ENCODE data around the gene HSPE1. TPM values are rescaled to one million over a fixed set of nuclear protein-coding genes. Genes with fewer than 3 reads are reported as not detected.

HSPE1 gene
- polyA plus RNA-seq, 2 of the 4 experiments (the other 2 are of a cell fraction): 468 to 1,198 TPM

GRCh38 chr2:197515315-197515738 lies 15.1 kb downstream of the HSPE1 start:
- no peak for TF ChIP-seq RCOR1 (IDR thresholded peaks at IDR 0.05; ENCODE audit: low read depth, low read length)
- no peak for TF ChIP-seq CHD4 (IDR thresholded peaks at IDR 0.05; ENCODE audit: borderline replicate concordance)
- no peak for TF ChIP-seq ZSCAN20 (CRISPR knock-in tag; IDR thresholded peaks at IDR 0.05)
- TF ChIP-seq, protein P1, sequence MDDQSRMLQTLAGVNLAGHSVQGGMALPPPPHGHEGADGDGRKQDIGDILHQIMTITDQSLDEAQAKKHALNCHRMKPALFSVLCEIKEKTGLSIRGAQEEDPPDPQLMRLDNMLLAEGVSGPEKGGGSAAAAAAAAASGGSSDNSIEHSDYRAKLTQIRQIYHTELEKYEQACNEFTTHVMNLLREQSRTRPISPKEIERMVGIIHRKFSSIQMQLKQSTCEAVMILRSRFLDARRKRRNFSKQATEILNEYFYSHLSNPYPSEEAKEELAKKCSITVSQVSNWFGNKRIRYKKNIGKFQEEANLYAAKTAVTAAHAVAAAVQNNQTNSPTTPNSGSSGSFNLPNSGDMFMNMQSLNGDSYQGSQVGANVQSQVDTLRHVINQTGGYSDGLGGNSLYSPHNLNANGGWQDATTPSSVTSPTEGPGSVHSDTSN (IDR thresholded peaks at IDR 0.05): no peak
- no peak for TF ChIP-seq KDM1A (IDR thresholded peaks at IDR 0.05; ENCODE audit: low read depth)
- no peak for TF ChIP-seq SREBF2 (IDR thresholded peaks at IDR 0.05)
- no peak for TF ChIP-seq RARB (CRISPR knock-in tag; IDR thresholded peaks at IDR 0.05)
- no peak for TF ChIP-seq EHMT2 (IDR thresholded peaks at IDR 0.05; ENCODE audit: low read depth)
- TF ChIP-seq, protein P2, sequence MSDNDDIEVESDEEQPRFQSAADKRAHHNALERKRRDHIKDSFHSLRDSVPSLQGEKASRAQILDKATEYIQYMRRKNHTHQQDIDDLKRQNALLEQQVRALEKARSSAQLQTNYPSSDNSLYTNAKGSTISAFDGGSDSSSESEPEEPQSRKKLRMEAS (IDR thresholded peaks at IDR 0.05): no peak
- TF ChIP-seq ATOH8 (CRISPR knock-in tag; IDR thresholded peaks at IDR 0.05; ENCODE audit: low read depth): no peak
- TF ChIP-seq RAD21 (conservative IDR thresholded peaks at IDR 0.05 in 1 of 2, IDR thresholded peaks at IDR 0.05 in 1 of 2): no peak
- no peak for TF ChIP-seq HES2 (IDR thresholded peaks at IDR 0.05)
- TF ChIP-seq EP300 (IDR thresholded peaks at IDR 0.05): no peak
- TF ChIP-seq ZC3H11A (IDR thresholded peaks at IDR 0.05): no peak
- TF ChIP-seq EHF (CRISPR knock-in tag; IDR thresholded peaks at IDR 0.05): no peak
- no peak for TF ChIP-seq ZFP36 (IDR thresholded peaks at IDR 0.05; ENCODE audit: borderline replicate concordance, partially characterized antibody)
- no peak for TF ChIP-seq CBX2 (IDR thresholded peaks at IDR 0.05; ENCODE audit: borderline replicate concordance, low read depth)
- no peak for TF ChIP-seq TFCP2L1 (CRISPR knock-in tag; IDR thresholded peaks at IDR 0.05)
- ATAC-seq (no peak), FAIRE-seq (no peak), DNase-seq (ENCODE audit: low read depth in 1 of 2, low spot score in 1 of 2) (no peak)
- WGBS (ENCODE audit: missing lambda C conversion rate): 6% methylated on average over 16 of the region's 16 CpGs
- Histone ChIP-seq H3K9me3 (no peaks in the 10 kb centered on the region), H3K4me3 (peak overlapping the region; percentile 80), H3K4me1 (peaks cover 13% of the 10 kb centered on the region), H3K4me2 (peak overlapping the region; percentile 89), H3K27ac (peak overlapping the region; percentile 94 to 98)
- ChIA-PET POLR2A (interaction anchor here (0.6 to 3.0 kb wide), 6 partner anchors 8 to 1183 kb away, joined by 3 to 57 read pairs (median 4); partner anchors contain the start of genes COQ10B, HSPD1 and HSPE1), CTCF (no interaction called here)

DNA sequence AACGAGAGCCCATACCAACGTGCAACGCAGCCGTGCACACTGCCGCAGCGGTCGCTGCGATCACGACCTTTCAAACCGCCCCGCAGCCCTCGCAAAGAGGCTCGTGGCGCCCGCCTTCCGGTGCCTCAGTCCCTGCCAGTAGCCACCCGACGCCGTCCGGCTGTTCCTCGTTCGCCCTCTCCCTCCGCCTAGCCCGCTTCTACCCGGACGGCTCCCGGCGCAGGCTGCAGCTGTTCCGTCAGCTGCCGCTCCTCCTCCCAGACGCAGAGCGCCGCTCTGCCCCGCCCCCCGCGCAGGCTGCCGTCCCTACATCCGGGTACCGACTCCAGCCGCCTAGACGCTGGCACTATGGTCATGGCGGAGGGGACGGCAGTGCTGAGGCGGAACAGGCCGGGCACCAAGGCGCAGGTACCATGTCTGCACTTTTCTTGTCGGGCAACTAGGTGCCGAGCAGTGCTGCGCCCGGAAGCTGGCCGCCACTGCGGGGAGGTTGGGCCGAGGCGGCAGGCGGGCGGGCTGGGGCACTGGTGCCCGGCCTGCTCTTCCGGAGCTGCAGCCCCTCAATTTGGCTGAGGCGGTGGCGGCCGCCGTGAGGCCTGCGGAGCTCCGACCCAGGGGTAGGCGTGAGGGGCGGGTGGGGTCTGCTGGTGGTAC lies 15.7 kb downstream of the HSPE1 start, which contains the start of gene MOB4:
TSS of gene MOB4 (plus strand) at position 328 of the 654 bp plus-strand sequence. CDS start at position 349, 21 bp downstream.
- H3K9me3 ChIP-seq: no peaks in the 10 kb centered on the region
- ChIA-PET CTCF (interaction anchor here (1.0 to 1.3 kb wide), 2 partner anchors 33 to 84 kb away, joined by 3 read pairs; no protein-coding TSS in a partner anchor), POLR2A (interaction anchor here (0.6 to 3.0 kb wide), 15 partner anchors 8 to 1183 kb away, joined by 3 to 57 read pairs (median 4); partner anchors contain the start of genes COQ10B, HSPD1, HSPE1 and SF3B1)
- peak within 1 kb of the TSS; percentile 89 for H3K4me2 ChIP-seq
- WGBS (ENCODE audit: missing lambda C conversion rate): 1% methylated on average over 10 of the region's 66 CpGs
- no peak for FAIRE-seq
- peaks cover 13% of the 10 kb centered on the region for H3K4me1 ChIP-seq
- peak; percentile 73 to 96 for DNase-seq (ENCODE audit: low read depth in 1 of 2, low spot score in 1 of 2)
- peak within 1 kb of the TSS; percentile 80 for H3K4me3 ChIP-seq
- ATAC-seq: peak; percentile 97 to 98
- peak within 1 kb of the TSS; percentile 94 to 98 for H3K27ac ChIP-seq
- TF ChIP-seq CEBPB (IDR thresholded peaks at IDR 0.05) (no peak), CBX8 (IDR thresholded peaks at IDR 0.05) (no peak), CHD2 (IDR thresholded peaks at IDR 0.05; ENCODE audit: low read length, partially characterized antibody) (no peak), MYC (IDR thresholded peaks at IDR 0.05; ENCODE audit: borderline replicate concordance, low read length) (no peak), ATOH8 (CRISPR knock-in tag; IDR thresholded peaks at IDR 0.05; ENCODE audit: low read depth) (no peak), POLR2A (IDR thresholded peaks at IDR 0.05; ENCODE audit: low read length) (peak; percentile 87), FOSL2 (IDR thresholded peaks at IDR 0.05) (no peak), FOSL2 (CRISPR knock-in tag; IDR thresholded peaks at IDR 0.05) (0 out of 2 replicates have a peak, but pooled peaks have one; percentile 7), HOXB13 (CRISPR knock-in tag; IDR thresholded peaks at IDR 0.05; ENCODE audit: low read depth) (no peak), CBX2 (IDR thresholded peaks at IDR 0.05; ENCODE audit: borderline replicate concordance, low read depth) (no peak), TFCP2L1 (CRISPR knock-in tag; IDR thresholded peaks at IDR 0.05) (no peak), ZNF302 (CRISPR knock-in tag; IDR thresholded peaks at IDR 0.05) (no peak), ZSCAN20 (CRISPR knock-in tag; IDR thresholded peaks at IDR 0.05) (no peak), REST (IDR thresholded peaks at IDR 0.05) (no peak), HEYL (CRISPR knock-in tag; IDR thresholded peaks at IDR 0.05) (no peak), FOSB (CRISPR knock-in tag; IDR thresholded peaks at IDR 0.05) (no peak), NPAS2 (CRISPR knock-in tag; IDR thresholded peaks at IDR 0.05; ENCODE audit: borderline replicate concordance) (no peak)

Data from A549 (cell line).